ENCODE measurements around the gene RAB1A. TPM values are rescaled to one million over a fixed set of nuclear protein-coding genes. Genes with fewer than 3 reads are reported as not detected.
A peak's percentile ranks its signal among the peaks of the same experiment; 100 is the strongest.

The RAB1A gene
- total and polyA plus RNA-seq, 2 of the 13 experiments (the other 11 are each of a cell fraction or from before 2014, with no cell fraction given): 206 to 226 TPM

GRCh38 chr2:65129826-65130663 is at the start of gene RAB1A (continued):
- TF ChIP-seq ZNF629 (CRISPR knock-in tag; conservative IDR thresholded peaks at IDR 0.05) (no peak), THRA (CRISPR knock-in tag; IDR thresholded peaks at IDR 0.05; ENCODE audit: borderline replicate concordance) (peak; percentile 9), ZNF841 (CRISPR knock-in tag; IDR thresholded peaks at IDR 0.05; ENCODE audit: borderline replicate concordance) (no peak), THYN1 (CRISPR knock-in tag; IDR thresholded peaks at IDR 0.05; ENCODE audit: borderline replicate concordance, low read depth) (no peak), ZSCAN29 (CRISPR knock-in tag; conservative IDR thresholded peaks at IDR 0.05) (no peak; the same call in 1 of the 2 replicates), ZXDC (CRISPR knock-in tag; IDR thresholded peaks at IDR 0.05) (no peak), ZNF446 (CRISPR knock-in tag; IDR thresholded peaks at IDR 0.05) (peak; percentile 63; the same call in 1 of the 2 replicates), ZNF75D (CRISPR knock-in tag; IDR thresholded peaks at IDR 0.05; ENCODE audit: borderline replicate concordance) (no peak), RFX3 (CRISPR knock-in tag; IDR thresholded peaks at IDR 0.05) (no peak; the same call in 1 of the 2 replicates), ZNF354B (CRISPR knock-in tag; IDR thresholded peaks at IDR 0.05) (no peak), ZNF251 (CRISPR knock-in tag; IDR thresholded peaks at IDR 0.05) (peak; percentile 91), ZSCAN12 (CRISPR knock-in tag; IDR thresholded peaks at IDR 0.05) (no peak), NCOR1 (IDR thresholded peaks at IDR 0.05; ENCODE audit: borderline replicate concordance, low read length) (no peak), ZNF337 (CRISPR knock-in tag; IDR thresholded peaks at IDR 0.05; ENCODE audit: borderline replicate concordance, low read depth) (no peak)
- TF ChIP-seq, protein P1, sequence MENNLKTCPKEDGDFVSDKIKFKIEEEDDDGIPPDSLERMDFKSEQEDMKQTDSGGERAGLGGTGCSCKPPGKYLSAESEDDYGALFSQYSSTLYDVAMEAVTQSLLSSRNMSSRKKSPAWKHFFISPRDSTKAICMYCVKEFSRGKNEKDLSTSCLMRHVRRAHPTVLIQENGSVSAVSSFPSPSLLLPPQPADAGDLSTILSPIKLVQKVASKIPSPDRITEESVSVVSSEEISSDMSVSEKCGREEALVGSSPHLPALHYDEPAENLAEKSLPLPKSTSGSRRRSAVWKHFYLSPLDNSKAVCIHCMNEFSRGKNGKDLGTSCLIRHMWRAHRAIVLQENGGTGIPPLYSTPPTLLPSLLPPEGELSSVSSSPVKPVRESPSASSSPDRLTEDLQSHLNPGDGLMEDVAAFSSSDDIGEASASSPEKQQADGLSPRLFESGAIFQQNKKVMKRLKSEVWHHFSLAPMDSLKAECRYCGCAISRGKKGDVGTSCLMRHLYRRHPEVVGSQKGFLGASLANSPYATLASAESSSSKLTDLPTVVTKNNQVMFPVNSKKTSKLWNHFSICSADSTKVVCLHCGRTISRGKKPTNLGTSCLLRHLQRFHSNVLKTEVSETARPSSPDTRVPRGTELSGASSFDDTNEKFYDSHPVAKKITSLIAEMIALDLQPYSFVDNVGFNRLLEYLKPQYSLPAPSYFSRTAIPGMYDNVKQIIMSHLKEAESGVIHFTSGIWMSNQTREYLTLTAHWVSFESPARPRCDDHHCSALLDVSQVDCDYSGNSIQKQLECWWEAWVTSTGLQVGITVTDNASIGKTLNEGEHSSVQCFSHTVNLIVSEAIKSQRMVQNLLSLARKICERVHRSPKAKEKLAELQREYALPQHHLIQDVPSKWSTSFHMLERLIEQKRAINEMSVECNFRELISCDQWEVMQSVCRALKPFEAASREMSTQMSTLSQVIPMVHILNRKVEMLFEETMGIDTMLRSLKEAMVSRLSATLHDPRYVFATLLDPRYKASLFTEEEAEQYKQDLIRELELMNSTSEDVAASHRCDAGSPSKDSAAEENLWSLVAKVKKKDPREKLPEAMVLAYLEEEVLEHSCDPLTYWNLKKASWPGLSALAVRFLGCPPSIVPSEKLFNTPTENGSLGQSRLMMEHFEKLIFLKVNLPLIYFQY (CRISPR knock-in tag; IDR thresholded peaks at IDR 0.05; ENCODE audit: borderline replicate concordance): no peak
- TF ChIP-seq, protein P2, sequence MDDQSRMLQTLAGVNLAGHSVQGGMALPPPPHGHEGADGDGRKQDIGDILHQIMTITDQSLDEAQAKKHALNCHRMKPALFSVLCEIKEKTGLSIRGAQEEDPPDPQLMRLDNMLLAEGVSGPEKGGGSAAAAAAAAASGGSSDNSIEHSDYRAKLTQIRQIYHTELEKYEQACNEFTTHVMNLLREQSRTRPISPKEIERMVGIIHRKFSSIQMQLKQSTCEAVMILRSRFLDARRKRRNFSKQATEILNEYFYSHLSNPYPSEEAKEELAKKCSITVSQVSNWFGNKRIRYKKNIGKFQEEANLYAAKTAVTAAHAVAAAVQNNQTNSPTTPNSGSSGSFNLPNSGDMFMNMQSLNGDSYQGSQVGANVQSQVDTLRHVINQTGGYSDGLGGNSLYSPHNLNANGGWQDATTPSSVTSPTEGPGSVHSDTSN (CRISPR knock-in tag; IDR thresholded peaks at IDR 0.05; ENCODE audit: borderline replicate concordance): no peak
- TF ChIP-seq, protein P3, sequence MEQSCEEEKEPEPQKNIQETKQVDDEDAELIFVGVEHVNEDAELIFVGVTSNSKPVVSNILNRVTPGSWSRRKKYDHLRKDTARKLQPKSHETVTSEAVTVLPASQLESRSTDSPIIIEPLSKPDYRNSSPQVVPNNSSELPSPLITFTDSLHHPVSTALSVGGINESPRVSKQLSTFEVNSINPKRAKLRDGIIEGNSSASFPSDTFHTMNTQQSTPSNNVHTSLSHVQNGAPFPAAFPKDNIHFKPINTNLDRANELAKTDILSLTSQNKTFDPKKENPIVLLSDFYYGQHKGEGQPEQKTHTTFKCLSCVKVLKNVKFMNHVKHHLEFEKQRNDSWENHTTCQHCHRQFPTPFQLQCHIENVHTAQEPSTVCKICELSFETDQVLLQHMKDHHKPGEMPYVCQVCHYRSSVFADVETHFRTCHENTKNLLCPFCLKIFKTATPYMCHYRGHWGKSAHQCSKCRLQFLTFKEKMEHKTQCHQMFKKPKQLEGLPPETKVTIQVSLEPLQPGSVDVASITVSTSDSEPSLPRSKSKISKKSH (CRISPR knock-in tag; IDR thresholded peaks at IDR 0.05; ENCODE audit: borderline replicate concordance): no peak; the same call in 1 of the 2 replicates
